A673 (cell line): ENCODE measurements around the gene TOM1L2. TPM values are rescaled to one million over a fixed set of nuclear protein-coding genes. Genes with fewer than 3 reads are reported as not detected.

Experiments
- BruUV-seq: library from RNA; stranded (reverse); fragments of 400-500 nt; replicated peaks from 2 replicates; lab custom pipeline; 2021; lab: Mats Ljungman, UMichigan
- CTCF ChIA-PET: fragments of 300-600 bp; sonication (Branson Sonifier 250); formaldehyde crosslinking; loops from one replicate; lab custom pipeline; 2022; ENCODE audit warnings: antibody characterized with exemption; lab: Charles Lee
- POLR2A ChIA-PET: fragments of 300-600 bp; sonication (Branson Sonifier 250); formaldehyde crosslinking; loops from one replicate; lab custom pipeline; 2022; ENCODE audit warnings: antibody characterized with exemption; ENCODE audit not compliant: low non-redundant PET; lab: Charles Lee
- DNase-seq: peaks from one replicate; pipeline ENCODE4 v3.0.0-alpha.2; 2015; ENCODE audit warnings: low spot score
- H3K27ac ChIP-seq: fragments of 200-600 bp; sonication (generic); 2 replicates; pipeline ENCODE4 v1.5.1; 2016; ENCODE audit warnings: mixed run types, low read depth, mild to moderate bottlenecking, mixed read lengths, antibody characterized with exemption, low read length; ENCODE audit not compliant: poor library complexity, severe bottlenecking
- H3K27me3 ChIP-seq: fragments of 200-600 bp; sonication (generic); replicated peaks from 2 replicates; pipeline ENCODE4 v1.6.1; 2017; ENCODE audit warnings: mixed run types, low read depth, mild to moderate bottlenecking, mixed read lengths, antibody characterized with exemption, low read length; ENCODE audit not compliant: insufficient read depth, poor library complexity
- H3K36me3 ChIP-seq: fragments of 200-600 bp; sonication (generic); 2 replicates; pipeline ENCODE4 v1.6.1; 2016; ENCODE audit warnings: mixed run types, mild to moderate bottlenecking, mixed read lengths, antibody characterized with exemption, low read length; ENCODE audit not compliant: insufficient read depth, poor library complexity, severe bottlenecking
- H3K4me1 ChIP-seq: fragments of 200-600 bp; sonication (generic); 2 replicates; pipeline ENCODE4 v1.6.1; 2017; ENCODE audit warnings: mixed run types, mild to moderate bottlenecking, mixed read lengths, antibody characterized with exemption, low read length; ENCODE audit not compliant: insufficient read depth, poor library complexity, severe bottlenecking
- H3K4me3 ChIP-seq: fragments of 200-600 bp; sonication (generic); 2 replicates; pipeline ENCODE4 v1.5.1; 2016; ENCODE audit warnings: low read depth, mixed run types, mild to moderate bottlenecking, mixed read lengths, low read length; ENCODE audit not compliant: poor library complexity, severe bottlenecking
- H3K9me3 ChIP-seq: fragments of 200-600 bp; sonication (generic); 2 replicates; pipeline ENCODE4 v1.6.1; 2016; ENCODE audit warnings: mixed run types, low read depth, mild to moderate bottlenecking, mixed read lengths, antibody characterized with exemption, low read length; ENCODE audit not compliant: poor library complexity, severe bottlenecking
- CTCF ChIP-seq: fragments of 300-800, 200-600 bp; sonication (generic); conservative IDR thresholded peaks from 2 replicates; pipeline ENCODE4 v1.5.1; 2017; ENCODE audit warnings: low read depth, mild to moderate bottlenecking, antibody characterized with exemption, low read length, moderate library complexity, mixed read lengths
- EZH2 ChIP-seq: fragments of 200-600 bp; sonication (generic); IDR thresholded peaks from 2 replicates; pipeline ENCODE4 v1.6.1; 2017; ENCODE audit warnings: borderline replicate concordance, low read depth, mild to moderate bottlenecking, mixed read lengths, antibody characterized with exemption, low read length; ENCODE audit not compliant: poor library complexity, severe bottlenecking
- intact Hi-C: fragments of 100-400 bp; cut with micrococcal nuclease; formaldehyde crosslinking; loops from one replicate; pipeline ENCODE4 v1.10.0; 2022; ENCODE audit not compliant: unreplicated experiment
- total RNA-seq: library from RNA; stranded (reverse); gene quantifications from 2 replicates; pipeline ENCODE4 v1.2.3, GENCODE V29; 2021

TOM1L2 gene
- total RNA-seq, 1 experiment from 2014 or later, result 10.0 TPM

- ChIA-PET CTCF (no interaction called here), POLR2A (no interaction called here)
- Histone ChIP-seq H3K27ac (no peak overlapping the region), H3K9me3 (no peaks in the 10 kb centered on the region), H3K4me3 (no peak overlapping the region), H3K27me3 (no peaks in the 10 kb centered on the region), H3K4me1 (peaks cover 7% of the 10 kb centered on the region), H3K36me3 (peaks cover 28% of the 10 kb centered on the region)
- intact Hi-C loops, result no loop called here
- DNase-seq, result no peak
- TF ChIP-seq EZH2, result no peak
- no peak for TF ChIP-seq CTCF
- no TSS peak for BruUV-seq
Observed at GRCh38 chr17:17805575-17805974, 166.6 kb downstream of the TOM1L2 start.

- TF ChIP-seq EZH2 (no peak), CTCF (no peak)
- no peaks in the 10 kb centered on the region for H3K9me3 ChIP-seq
- POLR2A ChIA-PET, result no interaction called here
- H3K27ac ChIP-seq, result no peak overlapping the region
- no peaks in the 10 kb centered on the region for H3K27me3 ChIP-seq
- no peak overlapping the region for H3K4me3 ChIP-seq
- CTCF ChIA-PET, result no interaction called here
- no peaks in the 10 kb centered on the region for H3K4me1 ChIP-seq
- no peak for DNase-seq
- intact Hi-C loops, result no loop called here
- H3K36me3 ChIP-seq, result peaks cover 25% of the 10 kb centered on the region
- no TSS peak for BruUV-seq
Observed at GRCh38 chr17:17804007-17804406, 168.2 kb downstream of the TOM1L2 start.

GRCh38 chr17:17801800-17802481 lies 170.3 kb downstream of the TOM1L2 start:
- no peaks in the 10 kb centered on the region for H3K4me1 ChIP-seq
- ChIA-PET CTCF (interaction anchor here (0.6 to 1.2 kb wide), 2 partner anchors 8 to 11 kb away, joined by 3 to 5 read pairs; no protein-coding TSS in a partner anchor), POLR2A (no interaction called here)
- no peaks in the 10 kb centered on the region for H3K27me3 ChIP-seq
- H3K4me3 ChIP-seq, result no peak overlapping the region
- no TSS peak for BruUV-seq
- no peak overlapping the region for H3K27ac ChIP-seq
- TF ChIP-seq CTCF (no peak), EZH2 (no peak)
- H3K36me3 ChIP-seq, result peaks cover 34% of the 10 kb centered on the region
- no peaks in the 10 kb centered on the region for H3K9me3 ChIP-seq
- DNase-seq, result no peak
- intact Hi-C loops, result no loop called here
